ENCODE results near the gene SLC39A11.

DNA sequence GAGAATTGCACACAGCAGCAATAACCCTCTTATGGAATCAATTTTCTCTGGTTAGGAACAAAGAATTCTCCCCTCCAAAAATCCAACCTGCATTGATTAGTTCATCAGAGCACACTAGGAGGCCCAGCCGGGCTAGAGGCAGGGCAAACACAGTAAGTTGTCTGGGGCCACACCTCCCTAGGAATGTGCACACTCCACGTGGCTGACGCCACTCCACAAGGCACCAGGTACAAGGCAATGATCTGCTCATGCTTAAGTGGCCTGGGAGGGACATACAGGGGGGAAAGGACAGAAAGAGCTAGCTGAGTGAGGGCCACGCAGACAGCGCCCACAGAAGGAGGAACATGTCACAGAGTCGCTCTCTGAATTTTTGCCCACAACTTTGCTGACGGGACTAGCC, 107.6 kb downstream of the SLC39A11 start:
- no peak for TF ChIP-seq EZH2 (IDR thresholded peaks at IDR 0.05; ENCODE audit: low read length, missing control alignments)
- TF ChIP-seq, protein P1, sequence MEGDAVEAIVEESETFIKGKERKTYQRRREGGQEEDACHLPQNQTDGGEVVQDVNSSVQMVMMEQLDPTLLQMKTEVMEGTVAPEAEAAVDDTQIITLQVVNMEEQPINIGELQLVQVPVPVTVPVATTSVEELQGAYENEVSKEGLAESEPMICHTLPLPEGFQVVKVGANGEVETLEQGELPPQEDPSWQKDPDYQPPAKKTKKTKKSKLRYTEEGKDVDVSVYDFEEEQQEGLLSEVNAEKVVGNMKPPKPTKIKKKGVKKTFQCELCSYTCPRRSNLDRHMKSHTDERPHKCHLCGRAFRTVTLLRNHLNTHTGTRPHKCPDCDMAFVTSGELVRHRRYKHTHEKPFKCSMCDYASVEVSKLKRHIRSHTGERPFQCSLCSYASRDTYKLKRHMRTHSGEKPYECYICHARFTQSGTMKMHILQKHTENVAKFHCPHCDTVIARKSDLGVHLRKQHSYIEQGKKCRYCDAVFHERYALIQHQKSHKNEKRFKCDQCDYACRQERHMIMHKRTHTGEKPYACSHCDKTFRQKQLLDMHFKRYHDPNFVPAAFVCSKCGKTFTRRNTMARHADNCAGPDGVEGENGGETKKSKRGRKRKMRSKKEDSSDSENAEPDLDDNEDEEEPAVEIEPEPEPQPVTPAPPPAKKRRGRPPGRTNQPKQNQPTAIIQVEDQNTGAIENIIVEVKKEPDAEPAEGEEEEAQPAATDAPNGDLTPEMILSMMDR (conservative IDR thresholded peaks at IDR 0.05 in 1 of 2, IDR thresholded peaks at IDR 0.05 in 1 of 2; ENCODE audit: low read depth in 1 of 2, low read length in 2 of 2): no peak

Measured in fibroblast of lung (primary cell).